ENCODE data around the gene TPRG1.

TPRG1 gene

DNA sequence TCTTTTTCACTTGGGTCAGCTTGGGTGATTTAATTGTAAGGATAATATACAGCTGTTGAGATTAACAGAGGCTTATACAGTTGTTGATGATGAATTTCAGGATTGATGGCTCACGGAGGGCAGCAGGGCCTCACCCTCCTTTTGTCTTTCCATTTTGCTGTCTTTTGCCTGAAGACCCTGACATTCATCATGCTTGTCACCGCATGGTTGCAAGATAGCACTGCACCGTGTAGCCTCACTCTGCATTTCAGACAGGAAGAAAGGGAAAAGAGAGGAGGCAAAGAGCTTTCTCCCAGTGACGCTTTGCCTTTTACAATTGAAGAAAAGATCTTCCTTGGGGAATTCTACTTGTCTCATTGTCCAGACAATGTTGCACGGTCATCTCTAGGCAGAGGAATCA, 115.1 kb downstream of the TPRG1 start:
- POLR2A ChIA-PET: no interaction called here
- CTCF ChIA-PET: interaction anchor here (1.1 to 1.5 kb wide), 2 partner anchors 11 to 18 kb away, joined by 3 to 6 read pairs; no protein-coding TSS in a partner anchor

DNA sequence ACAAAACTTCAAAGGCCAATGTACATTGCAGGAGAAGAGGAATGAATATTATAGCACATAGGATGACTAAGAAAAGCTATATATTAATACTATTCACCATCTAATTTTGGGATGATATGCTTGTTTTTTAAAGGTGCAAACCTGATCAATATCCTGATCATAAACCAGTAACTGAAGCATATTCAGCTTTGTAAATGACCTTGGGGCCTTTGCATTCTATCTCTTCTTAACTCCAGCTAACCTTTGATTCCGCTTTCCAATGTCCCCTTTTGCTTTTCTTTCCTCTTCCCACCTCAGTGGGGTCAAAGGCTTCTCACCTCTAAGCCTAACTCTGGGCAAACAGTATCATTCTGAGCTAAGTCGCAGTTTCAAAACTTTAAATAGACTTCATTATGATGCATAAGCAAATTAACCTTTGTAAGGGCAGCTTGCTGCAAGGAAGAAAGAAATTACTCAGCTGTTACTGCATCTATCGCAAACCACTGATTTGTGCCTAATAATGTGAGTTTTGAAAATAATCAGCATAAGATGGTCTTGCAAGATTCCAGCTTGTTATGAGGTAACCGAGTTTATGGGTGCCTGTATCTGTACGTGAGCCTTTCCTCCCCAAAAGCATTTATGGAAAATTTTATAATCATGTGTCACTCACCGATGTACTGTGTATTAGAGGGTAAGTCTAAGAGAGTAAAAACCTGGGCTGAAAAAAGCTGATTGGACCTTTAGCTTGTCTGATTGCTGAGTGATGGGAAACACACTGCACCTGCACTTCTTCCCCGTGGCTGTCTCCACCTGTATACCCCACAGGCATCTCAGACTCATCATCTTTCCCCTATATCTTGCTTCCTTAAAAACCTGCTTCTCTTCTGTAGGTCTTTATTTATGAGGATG, 116.8 kb downstream of the TPRG1 start:
- WGBS (ENCODE audit: insufficient coverage): 93% methylated on average over 5 of the region's 7 CpGs
- Histone ChIP-seq H3K4me3 (ENCODE audit: control insufficient read depth in 1 of 7, extremely low read depth in 1 of 7, insufficient read depth in 4 of 7, low read depth in 2 of 7, low read length in 6 of 7) (no peak overlapping the region), H3K4me1 (ENCODE audit: control extremely low read depth in 1 of 4, control insufficient read depth in 4 of 4, insufficient read depth in 4 of 4, low read length in 3 of 4) (peaks cover 0 to 3% (median 0%) of the 10 kb centered on the region in 4 experiments), H3K36me3 (ENCODE audit: control insufficient read depth in 4 of 4, insufficient read depth in 4 of 4, low read length in 3 of 4) (no peaks in the 10 kb centered on the region), H3K27ac (ENCODE audit: insufficient read depth in 1 of 2, low read depth in 1 of 2, low read length in 2 of 2, poor library complexity in 1 of 2, severe bottlenecking in 2 of 2) (no peak overlapping the region), H3K27me3 (replicated peaks in 2 of 5; ENCODE audit: control insufficient read depth in 4 of 5, insufficient read depth in 5 of 5, low read length in 4 of 5) (no peaks in the 10 kb centered on the region), H3K9me3 (ENCODE audit: control extremely low read depth in 1 of 5, control insufficient read depth in 4 of 5, insufficient read depth in 2 of 5, low read depth in 1 of 5, low read length in 4 of 5) (no peaks in the 10 kb centered on the region)
- ChIA-PET CTCF (interaction anchor here (0.7 to 1.6 kb wide), 4 partner anchors 9 to 1147 kb away, joined by 3 to 5 read pairs (median 3); no protein-coding TSS in a partner anchor), POLR2A (no interaction called here)
- DNase-seq: no peak

More for the DNA sequence above, 115.1 kb downstream of the TPRG1 start:
- Histone ChIP-seq H3K4me1 (ENCODE audit: control extremely low read depth in 1 of 4, control insufficient read depth in 4 of 4, insufficient read depth in 4 of 4, low read length in 3 of 4) (peaks cover 0 to 3% (median 0%) of the 10 kb centered on the region in 4 experiments), H3K36me3 (ENCODE audit: control insufficient read depth in 4 of 4, insufficient read depth in 4 of 4, low read length in 3 of 4) (no peaks in the 10 kb centered on the region), H3K9me3 (ENCODE audit: control extremely low read depth in 1 of 5, control insufficient read depth in 4 of 5, insufficient read depth in 2 of 5, low read depth in 1 of 5, low read length in 4 of 5) (no peaks in the 10 kb centered on the region), H3K27me3 (replicated peaks in 2 of 5; ENCODE audit: control insufficient read depth in 4 of 5, insufficient read depth in 5 of 5, low read length in 4 of 5) (no peaks in the 10 kb centered on the region), H3K27ac (ENCODE audit: insufficient read depth in 1 of 2, low read depth in 1 of 2, low read length in 2 of 2, poor library complexity in 1 of 2, severe bottlenecking in 2 of 2) (no peak overlapping the region), H3K4me3 (ENCODE audit: control insufficient read depth in 1 of 7, extremely low read depth in 1 of 7, insufficient read depth in 4 of 7, low read depth in 2 of 7, low read length in 6 of 7) (no peak overlapping the region)
- WGBS (ENCODE audit: insufficient coverage): 94% methylated on average over 3 of the region's 5 CpGs
- no peak for DNase-seq

DNA sequence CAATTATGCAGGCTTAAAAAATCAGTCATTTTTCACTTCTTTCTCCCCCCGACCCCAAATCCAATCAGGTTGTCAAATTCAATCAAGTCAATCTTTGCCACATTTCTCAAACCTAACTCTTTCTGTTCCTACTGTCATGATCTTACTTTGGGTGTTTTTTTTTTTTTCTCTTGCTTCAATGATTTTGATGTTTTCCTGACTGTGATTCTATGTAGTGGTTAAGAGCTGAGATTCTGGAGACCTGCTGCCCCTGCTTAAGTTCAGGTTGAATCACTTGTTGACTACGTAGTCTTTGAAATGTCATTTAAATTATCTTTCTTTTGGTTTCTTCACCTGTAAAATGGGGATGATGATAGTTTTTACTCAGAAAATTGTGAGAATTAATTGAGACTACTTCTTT, 117.5 kb downstream of the TPRG1 start:
- Histone ChIP-seq H3K27me3 (replicated peaks in 2 of 5; ENCODE audit: control insufficient read depth in 4 of 5, insufficient read depth in 5 of 5, low read length in 4 of 5) (no peaks in the 10 kb centered on the region), H3K27ac (ENCODE audit: insufficient read depth in 1 of 2, low read depth in 1 of 2, low read length in 2 of 2, poor library complexity in 1 of 2, severe bottlenecking in 2 of 2) (no peak overlapping the region), H3K4me3 (ENCODE audit: control insufficient read depth in 1 of 7, extremely low read depth in 1 of 7, insufficient read depth in 4 of 7, low read depth in 2 of 7, low read length in 6 of 7) (no peak overlapping the region), H3K36me3 (ENCODE audit: control insufficient read depth in 4 of 4, insufficient read depth in 4 of 4, low read length in 3 of 4) (no peaks in the 10 kb centered on the region), H3K9me3 (ENCODE audit: control extremely low read depth in 1 of 5, control insufficient read depth in 4 of 5, insufficient read depth in 2 of 5, low read depth in 1 of 5, low read length in 4 of 5) (no peaks in the 10 kb centered on the region), H3K4me1 (ENCODE audit: control extremely low read depth in 1 of 4, control insufficient read depth in 4 of 4, insufficient read depth in 4 of 4, low read length in 3 of 4) (peaks cover 0 to 3% (median 0%) of the 10 kb centered on the region in 4 experiments)
- ChIA-PET CTCF (interaction anchor here (1.6 kb wide), 1 partner anchor 17 kb away, joined by 5 read pairs; no protein-coding TSS in a partner anchor), POLR2A (no interaction called here)
- no peak for DNase-seq
- no CpG with 5 or more reads among the region's 2 CpGs for WGBS (ENCODE audit: insufficient coverage)

DNA sequence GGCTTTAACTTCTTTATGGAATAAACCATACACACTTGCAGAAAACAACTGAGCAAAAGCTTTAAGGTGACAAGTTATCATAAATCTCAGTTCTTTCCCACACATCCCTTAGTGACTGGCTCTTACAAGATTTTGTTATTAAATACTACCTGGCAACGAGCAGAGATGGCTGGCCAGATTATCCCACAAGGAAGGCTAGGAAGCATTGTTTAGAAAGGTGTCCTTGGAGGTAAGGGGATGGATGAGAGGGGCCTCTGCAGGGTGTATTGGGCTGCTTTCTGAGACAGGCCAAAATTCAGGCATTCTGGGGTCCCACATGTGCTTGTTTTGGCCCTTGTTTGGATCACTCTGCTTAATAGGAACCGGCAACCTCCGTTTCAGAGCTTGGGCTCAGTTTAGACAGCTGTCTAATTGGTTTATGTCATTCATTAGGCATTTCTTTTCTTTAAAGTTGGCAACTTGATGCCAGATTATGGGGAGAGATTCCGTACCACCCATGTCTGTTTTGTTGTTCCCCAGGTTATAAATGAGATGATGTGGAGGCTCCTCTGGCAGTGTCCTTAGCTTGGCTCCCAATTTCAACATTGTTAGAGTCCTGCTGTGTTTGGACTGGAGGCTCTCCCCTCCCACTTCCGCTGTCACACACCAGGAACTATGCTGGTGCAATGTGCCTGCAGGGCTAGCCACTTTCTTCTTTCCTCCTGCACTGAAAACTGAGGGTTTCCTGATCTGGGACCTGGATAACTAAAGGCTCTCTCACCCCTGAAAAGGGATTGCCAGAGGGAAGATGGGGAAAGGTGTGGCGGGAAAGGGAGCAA, 121.1 kb downstream of the TPRG1 start:
- CTCF ChIA-PET: no interaction called here
- H3K27ac ChIP-seq (ENCODE audit: insufficient read depth in 1 of 2, low read depth in 1 of 2, low read length in 2 of 2, poor library complexity in 1 of 2, severe bottlenecking in 2 of 2): no peak overlapping the region
- POLR2A ChIA-PET: no interaction called here
- H3K27me3 ChIP-seq (replicated peaks in 2 of 5; ENCODE audit: control insufficient read depth in 4 of 5, insufficient read depth in 5 of 5, low read length in 4 of 5): no peaks in the 10 kb centered on the region
- 82% methylated on average over 3 of the region's 6 CpGs for WGBS (ENCODE audit: insufficient coverage)
- DNase-seq: no peak
- no peaks in the 10 kb centered on the region for H3K9me3 ChIP-seq (ENCODE audit: control extremely low read depth in 1 of 5, control insufficient read depth in 4 of 5, insufficient read depth in 2 of 5, low read depth in 1 of 5, low read length in 4 of 5)
- no peaks in the 10 kb centered on the region for H3K36me3 ChIP-seq (ENCODE audit: control insufficient read depth in 4 of 4, insufficient read depth in 4 of 4, low read length in 3 of 4)
- H3K4me3 ChIP-seq (ENCODE audit: control insufficient read depth in 1 of 7, extremely low read depth in 1 of 7, insufficient read depth in 4 of 7, low read depth in 2 of 7, low read length in 6 of 7): no peak overlapping the region
- no peaks in the 10 kb centered on the region for H3K4me1 ChIP-seq (ENCODE audit: control extremely low read depth in 1 of 4, control insufficient read depth in 4 of 4, insufficient read depth in 4 of 4, low read length in 3 of 4)

DNA sequence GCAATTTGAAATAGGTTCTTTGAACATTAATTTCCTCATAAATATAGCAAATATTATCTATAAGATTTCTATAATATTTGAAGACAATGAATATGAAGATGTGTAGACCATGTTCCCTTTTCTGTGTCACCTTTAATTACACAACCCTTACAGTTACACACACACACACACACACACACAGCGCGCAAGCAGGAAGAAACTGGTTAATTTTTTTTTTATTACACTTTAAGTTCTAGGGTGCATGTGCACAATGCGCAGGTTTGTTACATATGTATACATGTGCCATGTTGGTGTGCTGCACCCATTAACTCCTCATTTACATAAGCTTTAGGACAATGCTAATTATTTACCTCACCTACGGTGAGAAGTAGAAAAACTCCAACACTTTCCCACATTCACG, 122.9 kb downstream of the TPRG1 start:
- Histone ChIP-seq H3K36me3 (ENCODE audit: control insufficient read depth in 4 of 4, insufficient read depth in 4 of 4, low read length in 3 of 4) (no peaks in the 10 kb centered on the region), H3K4me3 (ENCODE audit: control insufficient read depth in 1 of 7, extremely low read depth in 1 of 7, insufficient read depth in 4 of 7, low read depth in 2 of 7, low read length in 6 of 7) (no peak overlapping the region), H3K9me3 (ENCODE audit: control extremely low read depth in 1 of 5, control insufficient read depth in 4 of 5, insufficient read depth in 2 of 5, low read depth in 1 of 5, low read length in 4 of 5) (no peaks in the 10 kb centered on the region), H3K27me3 (replicated peaks in 2 of 5; ENCODE audit: control insufficient read depth in 4 of 5, insufficient read depth in 5 of 5, low read length in 4 of 5) (no peaks in the 10 kb centered on the region), H3K4me1 (ENCODE audit: control extremely low read depth in 1 of 4, control insufficient read depth in 4 of 4, insufficient read depth in 4 of 4, low read length in 3 of 4) (no peaks in the 10 kb centered on the region), H3K27ac (ENCODE audit: insufficient read depth in 1 of 2, low read depth in 1 of 2, low read length in 2 of 2, poor library complexity in 1 of 2, severe bottlenecking in 2 of 2) (no peak overlapping the region)
- CTCF ChIA-PET: interaction anchor here (1.6 kb wide), 1 partner anchor 15 kb away, joined by 3 read pairs; no protein-coding TSS in a partner anchor
- WGBS (ENCODE audit: insufficient coverage): 100% methylated on average over 2 of the region's 5 CpGs
- POLR2A ChIA-PET: no interaction called here
- DNase-seq: no peak

DNA sequence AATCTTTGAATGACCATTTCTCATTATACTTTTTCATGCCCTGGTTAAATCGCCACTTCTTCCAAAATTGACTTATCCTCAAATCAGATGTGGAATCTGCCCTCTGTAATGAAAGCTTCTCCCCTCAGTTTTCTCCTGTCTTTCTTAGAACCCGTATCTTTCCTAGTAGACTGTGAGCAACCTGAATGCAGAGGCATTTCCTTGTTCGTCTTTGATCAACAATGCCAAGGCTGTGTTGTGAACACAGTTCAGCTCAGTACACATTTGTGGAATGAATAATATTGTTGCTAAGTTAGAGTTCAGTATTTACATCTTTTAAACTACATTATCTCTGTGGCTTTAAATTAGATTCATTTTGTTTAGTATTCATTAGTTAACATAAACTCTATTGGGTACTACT, 123.3 kb downstream of the TPRG1 start:
- POLR2A ChIA-PET: no interaction called here
- Histone ChIP-seq H3K4me1 (ENCODE audit: control extremely low read depth in 1 of 4, control insufficient read depth in 4 of 4, insufficient read depth in 4 of 4, low read length in 3 of 4) (no peaks in the 10 kb centered on the region), H3K27ac (ENCODE audit: insufficient read depth in 1 of 2, low read depth in 1 of 2, low read length in 2 of 2, poor library complexity in 1 of 2, severe bottlenecking in 2 of 2) (no peak overlapping the region), H3K27me3 (replicated peaks in 2 of 5; ENCODE audit: control insufficient read depth in 4 of 5, insufficient read depth in 5 of 5, low read length in 4 of 5) (no peaks in the 10 kb centered on the region), H3K4me3 (ENCODE audit: control insufficient read depth in 1 of 7, extremely low read depth in 1 of 7, insufficient read depth in 4 of 7, low read depth in 2 of 7, low read length in 6 of 7) (no peak overlapping the region), H3K9me3 (ENCODE audit: control extremely low read depth in 1 of 5, control insufficient read depth in 4 of 5, insufficient read depth in 2 of 5, low read depth in 1 of 5, low read length in 4 of 5) (no peaks in the 10 kb centered on the region), H3K36me3 (ENCODE audit: control insufficient read depth in 4 of 4, insufficient read depth in 4 of 4, low read length in 3 of 4) (no peaks in the 10 kb centered on the region)
- DNase-seq: no peak
- 100% methylated on average over 1 of the region's 3 CpGs for WGBS (ENCODE audit: insufficient coverage)
- CTCF ChIA-PET: interaction anchor here (1.6 kb wide), 1 partner anchor 15 kb away, joined by 3 read pairs; no protein-coding TSS in a partner anchor
